HCT116 (cell line): Measurements from ENCODE around the gene AUTS2. TPM values are rescaled to one million over a fixed set of nuclear protein-coding genes. Genes with fewer than 3 reads are reported as not detected.

Experiments
- ATAC-seq: fragments of 200-7000 bp; cut with Tn5 transposase; 2 replicates; pipeline ENCODE4 v1.9.1; 2020; ENCODE audit warnings: mild to moderate bottlenecking, moderate library complexity
- BruUV-seq: library from RNA; stranded (reverse); fragments of 400-500 nt; replicated peaks from 2 replicates; lab custom pipeline; 2021; lab: Mats Ljungman, UMichigan
- CTCF ChIA-PET: fragments of 300-600 bp; sonication (Branson Sonifier 250); formaldehyde crosslinking; loops from one replicate; lab custom pipeline; 2021; ENCODE audit warnings: antibody characterized with exemption; lab: Charles Lee
- POLR2A ChIA-PET: fragments of 300-600, 350-600 bp; sonication (Branson Sonifier 250); formaldehyde crosslinking; loops from one replicate; lab custom pipeline; 2021; ENCODE audit warnings: antibody characterized with exemption; lab: Charles Lee
- RAD21 ChIA-PET, 2 experiments: fragments of 300-600 bp; sonication (Branson Sonifier 250); formaldehyde crosslinking; loops; one replicate each; lab custom pipeline; 2023; ENCODE audit warnings: low total read pairs in 2 of 2; ENCODE audit not compliant: uncharacterized antibody in 2 of 2, unreplicated experiment in 2 of 2, low non-redundant PET in 1 of 2; lab: Charles Lee
- DNase-seq: peaks from one replicate; pipeline ENCODE4 v3.0.0-alpha.2; 2010; ENCODE audit warnings: low read depth, low spot score
- H2AFZ ChIP-seq: fragments of 200-600 bp; shearing (Covaris generic), sonication (generic); 2 replicates; pipeline ENCODE4 v1.6.1; 2017; ENCODE audit warnings: low read depth, mixed run types, mixed read lengths, antibody characterized with exemption, low read length; ENCODE audit not compliant: poor library complexity, severe bottlenecking
- H3K27ac ChIP-seq: 2 replicates; pipeline ENCODE4 v1.5.1; 2012; ENCODE audit warnings: low read depth, low read length
- H3K27me3 ChIP-seq: fragments of 200-600 bp; sonication (generic); 2 replicates; pipeline ENCODE4 v1.6.1; 2016; ENCODE audit warnings: mixed run types, low read length, mixed read lengths; ENCODE audit not compliant: insufficient read depth
- H3K36me3 ChIP-seq, 2 experiments: fragments of 200-500 bp in 1 of 2; fragments of 200-600 bp in 1 of 2; sonication (Bioruptor generic) in 1 of 2; sonication (generic) in 1 of 2; 2 replicates each; pipeline versions ENCODE4 v1.5.1 to v1.6.1; 2014 to 2016; ENCODE audit warnings: low read length in 2 of 2, inconsistent platforms in 1 of 2, mixed read lengths in 1 of 2, mixed run types in 1 of 2; ENCODE audit not compliant: insufficient read depth in 2 of 2, control insufficient read depth in 1 of 2
- H3K4me1 ChIP-seq, 2 experiments: fragments of 200-600 bp in 1 of 2; sonication (generic) in 1 of 2; 2 replicates each; pipeline versions ENCODE4 v1.5.1 to v1.6.1; 2012 to 2017; ENCODE audit warnings: low read length in 2 of 2, inconsistent platforms in 1 of 2, mild to moderate bottlenecking in 1 of 2, mixed read lengths in 1 of 2, mixed run types in 1 of 2, moderate library complexity in 1 of 2; ENCODE audit not compliant: insufficient read depth in 2 of 2, control insufficient read depth in 1 of 2
- H3K4me2 ChIP-seq: fragments of 200-600 bp; sonication (generic); 2 replicates; pipeline ENCODE4 v1.6.1; 2017; ENCODE audit warnings: mixed run types, low read length, mixed read lengths
- H3K4me3 ChIP-seq, 2 experiments: fragments of 200-600 bp in 1 of 2; sonication (generic) in 1 of 2; replicated peaks in 1 of 2; 2 replicates each; pipeline ENCODE4 v1.5.1; 2011 to 2016; ENCODE audit warnings: low read length in 2 of 2, control low read depth in 1 of 2, low read depth in 1 of 2, mild to moderate bottlenecking in 1 of 2, mixed read lengths in 1 of 2, mixed run types in 1 of 2
- H3K79me2 ChIP-seq: fragments of 200-600 bp; sonication (generic); 2 replicates; pipeline ENCODE4 v1.6.1; 2017; ENCODE audit warnings: mild to moderate bottlenecking, mixed run types, low read length, moderate library complexity, mixed read lengths; ENCODE audit not compliant: insufficient read depth
- H3K9ac ChIP-seq: fragments of 200-600 bp; sonication (generic); 2 replicates; pipeline ENCODE4 v1.6.1; 2016; ENCODE audit warnings: low read length, mixed read lengths
- H3K9me2 ChIP-seq: fragments of 200-600 bp; sonication (generic), shearing (Covaris generic); 2 replicates; pipeline ENCODE4 v1.6.1; 2017; ENCODE audit warnings: mixed run types, mild to moderate bottlenecking, moderate library complexity; ENCODE audit not compliant: insufficient read depth
- H3K9me3 ChIP-seq, 2 experiments: fragments of 200-500 bp in 1 of 2; fragments of 200-600 bp in 1 of 2; sonication (Bioruptor generic) in 1 of 2; sonication (generic) in 1 of 2; 2 replicates each; pipeline ENCODE4 v1.6.1; 2014 to 2017; ENCODE audit warnings: low read length in 2 of 2, mixed read lengths in 2 of 2, inconsistent platforms in 1 of 2, low read depth in 1 of 2, mild to moderate bottlenecking in 1 of 2, mixed run types in 1 of 2, moderate library complexity in 1 of 2; ENCODE audit not compliant: control insufficient read depth in 1 of 2, insufficient read depth in 1 of 2
- H4K20me1 ChIP-seq: fragments of 200-600 bp; sonication (generic), shearing (Covaris generic); 2 replicates; pipeline ENCODE4 v1.6.1; 2017; ENCODE audit warnings: mixed run types, mild to moderate bottlenecking, moderate library complexity; ENCODE audit not compliant: insufficient read depth
- CBX3 ChIP-seq: IDR thresholded peaks from 2 replicates; pipeline ENCODE4 v1.6.1; 2012; ENCODE audit warnings: low read depth
- CEBPB ChIP-seq: IDR thresholded peaks from 2 replicates; pipeline ENCODE4 v1.6.1; 2012; ENCODE audit warnings: low read depth
- EGR1 ChIP-seq: IDR thresholded peaks from 2 replicates; pipeline ENCODE4 v1.6.1; 2012; ENCODE audit warnings: low read depth
- JUND ChIP-seq: IDR thresholded peaks from 2 replicates; pipeline ENCODE4 v1.6.1; 2012
- SIN3A ChIP-seq: IDR thresholded peaks from 2 replicates; pipeline ENCODE4 v1.6.1; 2012; ENCODE audit warnings: low read depth
- SP1 ChIP-seq: IDR thresholded peaks from 2 replicates; pipeline ENCODE4 v1.6.1; 2012; ENCODE audit warnings: low read depth
- YY1 ChIP-seq: IDR thresholded peaks from 2 replicates; pipeline ENCODE4 v1.6.1; 2011; ENCODE audit warnings: low read length, low read depth, moderate library complexity, mild to moderate bottlenecking; ENCODE audit not compliant: insufficient replicate concordance; ENCODE audit errors: extremely low read depth
- ZFX ChIP-seq: fragments of 450-650 bp; IDR thresholded peaks from 2 replicates; pipeline ENCODE4 v1.6.1; 2017
- intact Hi-C: fragments of 100-400 bp; cut with micrococcal nuclease; formaldehyde crosslinking; loops from 2 replicates; pipeline ENCODE4 v1.10.0; 2022
- total RNA-seq: library from RNA; stranded (reverse); gene quantifications from one replicate; pipeline ENCODE4 v1.2.1, GENCODE V29; 2021; ENCODE audit not compliant: unreplicated experiment
- TF ChIP-seq, protein P1 (sequence below), 3 experiments: fragments of 200-600 bp in 1 of 3; sonication (generic) in 1 of 3; IDR thresholded peaks in 2 of 3; conservative IDR thresholded peaks in 1 of 3; 2 replicates each; pipeline ENCODE4 v1.5.1; 2012 to 2017; ENCODE audit warnings: low read depth in 2 of 3, low read length in 2 of 3, antibody characterized with exemption in 1 of 3, borderline replicate concordance in 1 of 3, control low read depth in 1 of 3, mild to moderate bottlenecking in 1 of 3, mixed read lengths in 1 of 3, mixed run types in 1 of 3, moderate library complexity in 1 of 3; ENCODE audit not compliant: insufficient read depth in 1 of 3
- TF ChIP-seq, protein P2 (sequence below): IDR thresholded peaks from 2 replicates; pipeline ENCODE4 v1.6.1; 2012

AUTS2 gene
- total RNA-seq, 1 experiment from 2014 or later = 0.93 TPM

DNA sequence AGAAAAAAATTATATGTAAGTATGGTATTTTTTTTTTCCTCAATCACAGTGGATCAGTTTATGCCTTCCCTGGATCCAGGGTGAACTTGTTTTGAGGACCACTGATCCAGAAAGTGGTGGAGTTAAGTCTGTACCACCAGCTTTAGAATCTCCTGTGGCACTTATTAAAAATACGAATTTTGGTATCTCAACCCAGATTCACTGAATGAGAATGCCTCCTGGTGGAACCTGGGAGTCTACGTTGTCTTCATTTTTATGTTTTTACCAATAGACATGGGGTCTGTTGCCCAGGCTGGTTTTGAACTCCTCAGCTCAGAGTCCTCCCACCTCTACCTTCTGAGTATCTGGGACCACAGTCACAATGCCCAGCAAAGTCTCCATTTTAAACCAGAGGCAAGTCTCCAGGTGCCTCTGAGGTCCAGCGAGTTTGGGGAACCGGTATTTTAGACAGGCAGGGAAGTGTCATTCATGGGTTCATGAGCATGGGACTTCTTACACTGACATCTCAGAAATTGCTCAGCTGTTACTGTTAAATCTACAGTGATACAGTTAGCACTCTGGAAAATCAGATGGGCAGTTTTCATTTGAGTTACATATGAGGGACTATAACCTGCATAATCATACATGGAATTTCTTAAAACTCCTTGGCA is 200.9 kb downstream of the AUTS2 start:
- ChIA-PET POLR2A (no interaction called here), RAD21 (no interaction called here)
- Histone ChIP-seq H3K9me3 (peaks cover 0 to 32% of the 10 kb centered on the region in 2 experiments; a peak in 2 of 4 replicates), H3K36me3 (no peaks in the 10 kb centered on the region), H3K9me2 (no peaks in the 10 kb centered on the region)
- no peak for ATAC-seq
- TF ChIP-seq SP1 (no peak), CEBPB (no peak), CBX3 (no peak), YY1 (no peak), SIN3A (no peak), ZFX (no peak), EGR1 (no peak), JUND (no peak)
- TF ChIP-seq, protein P1, sequence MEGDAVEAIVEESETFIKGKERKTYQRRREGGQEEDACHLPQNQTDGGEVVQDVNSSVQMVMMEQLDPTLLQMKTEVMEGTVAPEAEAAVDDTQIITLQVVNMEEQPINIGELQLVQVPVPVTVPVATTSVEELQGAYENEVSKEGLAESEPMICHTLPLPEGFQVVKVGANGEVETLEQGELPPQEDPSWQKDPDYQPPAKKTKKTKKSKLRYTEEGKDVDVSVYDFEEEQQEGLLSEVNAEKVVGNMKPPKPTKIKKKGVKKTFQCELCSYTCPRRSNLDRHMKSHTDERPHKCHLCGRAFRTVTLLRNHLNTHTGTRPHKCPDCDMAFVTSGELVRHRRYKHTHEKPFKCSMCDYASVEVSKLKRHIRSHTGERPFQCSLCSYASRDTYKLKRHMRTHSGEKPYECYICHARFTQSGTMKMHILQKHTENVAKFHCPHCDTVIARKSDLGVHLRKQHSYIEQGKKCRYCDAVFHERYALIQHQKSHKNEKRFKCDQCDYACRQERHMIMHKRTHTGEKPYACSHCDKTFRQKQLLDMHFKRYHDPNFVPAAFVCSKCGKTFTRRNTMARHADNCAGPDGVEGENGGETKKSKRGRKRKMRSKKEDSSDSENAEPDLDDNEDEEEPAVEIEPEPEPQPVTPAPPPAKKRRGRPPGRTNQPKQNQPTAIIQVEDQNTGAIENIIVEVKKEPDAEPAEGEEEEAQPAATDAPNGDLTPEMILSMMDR (IDR thresholded peaks at IDR 0.05 in 2 of 3, conservative IDR thresholded peaks at IDR 0.05 in 1 of 3; ENCODE audit: borderline replicate concordance in 1 of 3, insufficient read depth in 1 of 3, low read depth in 2 of 3, low read length in 2 of 3) = no peak
- TF ChIP-seq, protein P2, sequence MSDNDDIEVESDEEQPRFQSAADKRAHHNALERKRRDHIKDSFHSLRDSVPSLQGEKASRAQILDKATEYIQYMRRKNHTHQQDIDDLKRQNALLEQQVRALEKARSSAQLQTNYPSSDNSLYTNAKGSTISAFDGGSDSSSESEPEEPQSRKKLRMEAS = no peak
- TF ChIP-seq, all 23 proteins: peak for 0
- Histone ChIP-seq H2AFZ (no peak overlapping the region), H3K27me3 (no peaks in the 10 kb centered on the region), H3K27ac (no peak overlapping the region), H3K4me1 (no peaks in the 10 kb centered on the region), H3K79me2 (no peaks in the 10 kb centered on the region), H3K4me2 (no peak overlapping the region), H4K20me1 (no peaks in the 10 kb centered on the region), H3K9ac (no peak overlapping the region), H3K4me3 (no peak overlapping the region)
- CTCF ChIA-PET = no interaction called here
- intact Hi-C loops = no loop called here
- no TSS peak for BruUV-seq
- no peak for DNase-seq
